NT2/D1 (cell line): ENCODE measurements around the gene FGF3.

ENCODE experiments used
- DNase-seq: peaks from one replicate; pipeline ENCODE4 v3.0.0-alpha.2; 2011; ENCODE audit warnings: low read depth, low spot score
- H3K27me3 ChIP-seq: 2 replicates; pipeline ENCODE4 v1.6.0; 2011; ENCODE audit warnings: mild to moderate bottlenecking; ENCODE audit not compliant: insufficient read length, insufficient read depth
- H3K36me3 ChIP-seq: 2 replicates; pipeline ENCODE4 v1.6.1; 2011; ENCODE audit warnings: mild to moderate bottlenecking, low read length, mixed read lengths; ENCODE audit not compliant: insufficient read depth, insufficient read length
- H3K4me1 ChIP-seq: 2 replicates; pipeline ENCODE4 v1.5.1; 2011; ENCODE audit not compliant: insufficient read depth, insufficient read length
- H3K4me3 ChIP-seq: 2 replicates; pipeline ENCODE4 v1.5.1; 2011; ENCODE audit warnings: low read depth; ENCODE audit not compliant: insufficient read length
- H3K9ac ChIP-seq: 2 replicates; pipeline ENCODE4 v1.6.0; 2011; ENCODE audit warnings: low read depth; ENCODE audit not compliant: insufficient read length
- H3K9me3 ChIP-seq: 2 replicates; pipeline ENCODE4 v1.5.1; 2011; ENCODE audit warnings: mild to moderate bottlenecking, low read length; ENCODE audit not compliant: insufficient read depth
- SUZ12 ChIP-seq: IDR thresholded peaks from 2 replicates; pipeline ENCODE4 v1.6.1; 2011; ENCODE audit not compliant: insufficient read length, insufficient read depth; ENCODE audit errors: extremely low read depth
- YY1 ChIP-seq: IDR thresholded peaks from 2 replicates; pipeline ENCODE4 v1.6.1; 2011; ENCODE audit not compliant: insufficient read length, insufficient read depth
- ZNF274 ChIP-seq: IDR thresholded peaks from 2 replicates; pipeline ENCODE4 v1.6.1; 2011; ENCODE audit warnings: mild to moderate bottlenecking, low read depth, low read length

FGF3 gene

GRCh38 chr11:69814902-69815301 lies 4.3 kb downstream of the FGF3 start:
- Histone ChIP-seq H3K36me3 (no peaks in the 10 kb centered on the region), H3K9me3 (no peaks in the 10 kb centered on the region), H3K9ac (no peak overlapping the region), H3K27me3 (peaks cover 75% of the 10 kb centered on the region), H3K4me1 (peaks cover 12% of the 10 kb centered on the region), H3K4me3 (no peak overlapping the region)
- DNase-seq = no peak
- TF ChIP-seq YY1 (no peak), SUZ12 (no peak), ZNF274 (no peak)

GRCh38 chr11:69814411-69814810 lies 4.8 kb downstream of the FGF3 start:
- TF ChIP-seq SUZ12 (no peak), YY1 (no peak), ZNF274 (no peak)
- Histone ChIP-seq H3K9ac (no peak overlapping the region), H3K9me3 (no peaks in the 10 kb centered on the region), H3K36me3 (no peaks in the 10 kb centered on the region), H3K4me1 (peaks cover 12% of the 10 kb centered on the region), H3K4me3 (no peak overlapping the region), H3K27me3 (peaks cover 70% of the 10 kb centered on the region)
- DNase-seq = no peak

- Histone ChIP-seq H3K27me3 (peaks cover 65% of the 10 kb centered on the region), H3K9me3 (no peaks in the 10 kb centered on the region), H3K4me3 (no peak overlapping the region), H3K9ac (no peak overlapping the region), H3K36me3 (no peaks in the 10 kb centered on the region), H3K4me1 (peaks cover 12% of the 10 kb centered on the region)
- DNase-seq = no peak
- no peak for TF ChIP-seq SUZ12
- no peak for TF ChIP-seq ZNF274
Observed at GRCh38 chr11:69813839-69814238, 5.4 kb downstream of the FGF3 start.

GRCh38 chr11:69812946-69813345 lies 6.3 kb downstream of the FGF3 start:
- TF ChIP-seq YY1 (no peak), SUZ12 (no peak), ZNF274 (no peak)
- Histone ChIP-seq H3K27me3 (peaks cover 56% of the 10 kb centered on the region), H3K4me3 (no peak overlapping the region), H3K9ac (no peak overlapping the region), H3K4me1 (peaks cover 15% of the 10 kb centered on the region), H3K36me3 (no peaks in the 10 kb centered on the region), H3K9me3 (no peaks in the 10 kb centered on the region)
- no peak for DNase-seq

GRCh38 chr11:69812256-69812655 lies 7.0 kb downstream of the FGF3 start:
- no peaks in the 10 kb centered on the region for H3K9me3 ChIP-seq
- H3K27me3 ChIP-seq = peaks cover 49% of the 10 kb centered on the region
- TF ChIP-seq YY1 = no peak
- TF ChIP-seq SUZ12 = no peak
- TF ChIP-seq ZNF274 = no peak
- no peak overlapping the region for H3K4me3 ChIP-seq
- peaks cover 15% of the 10 kb centered on the region for H3K4me1 ChIP-seq
- no peaks in the 10 kb centered on the region for H3K36me3 ChIP-seq
- no peak overlapping the region for H3K9ac ChIP-seq
- DNase-seq = no peak

- DNase-seq = no peak
- no peak for TF ChIP-seq ZNF274
- H3K27me3 ChIP-seq = peaks cover 41% of the 10 kb centered on the region
- H3K9me3 ChIP-seq = no peaks in the 10 kb centered on the region
- no peak overlapping the region for H3K4me3 ChIP-seq
- no peaks in the 10 kb centered on the region for H3K36me3 ChIP-seq
- no peak overlapping the region for H3K9ac ChIP-seq
- H3K4me1 ChIP-seq = peaks cover 15% of the 10 kb centered on the region
Observed at GRCh38 chr11:69811431-69811830, 7.8 kb downstream of the FGF3 start.

- H3K4me3 ChIP-seq = no peak overlapping the region
- H3K4me1 ChIP-seq = peaks cover 14% of the 10 kb centered on the region
- H3K9me3 ChIP-seq = no peaks in the 10 kb centered on the region
- H3K36me3 ChIP-seq = no peaks in the 10 kb centered on the region
- peaks cover 32% of the 10 kb centered on the region for H3K27me3 ChIP-seq
- no peak for DNase-seq
- no peak for TF ChIP-seq YY1
- no peak for TF ChIP-seq ZNF274
- TF ChIP-seq SUZ12 = no peak
- no peak overlapping the region for H3K9ac ChIP-seq
Observed at GRCh38 chr11:69810289-69811118, 8.7 kb downstream of the FGF3 start.
